HG03378 (cell line): ENCODE data around the gene APOBEC3C.
"Not testable (repeated sequence)": the region's sequence is repeated elsewhere in the genome, so short reads cannot be mapped to it uniquely, and the experiment has no call there.

Experiments
- ATAC-seq: cut with Tn5 transposase; IDR thresholded peaks from one replicate; pipeline ENCODE4 v1.9.1; 2021; ENCODE audit warnings: mild to moderate bottlenecking, moderate library complexity; ENCODE audit not compliant: unreplicated experiment

APOBEC3C gene

DNA sequence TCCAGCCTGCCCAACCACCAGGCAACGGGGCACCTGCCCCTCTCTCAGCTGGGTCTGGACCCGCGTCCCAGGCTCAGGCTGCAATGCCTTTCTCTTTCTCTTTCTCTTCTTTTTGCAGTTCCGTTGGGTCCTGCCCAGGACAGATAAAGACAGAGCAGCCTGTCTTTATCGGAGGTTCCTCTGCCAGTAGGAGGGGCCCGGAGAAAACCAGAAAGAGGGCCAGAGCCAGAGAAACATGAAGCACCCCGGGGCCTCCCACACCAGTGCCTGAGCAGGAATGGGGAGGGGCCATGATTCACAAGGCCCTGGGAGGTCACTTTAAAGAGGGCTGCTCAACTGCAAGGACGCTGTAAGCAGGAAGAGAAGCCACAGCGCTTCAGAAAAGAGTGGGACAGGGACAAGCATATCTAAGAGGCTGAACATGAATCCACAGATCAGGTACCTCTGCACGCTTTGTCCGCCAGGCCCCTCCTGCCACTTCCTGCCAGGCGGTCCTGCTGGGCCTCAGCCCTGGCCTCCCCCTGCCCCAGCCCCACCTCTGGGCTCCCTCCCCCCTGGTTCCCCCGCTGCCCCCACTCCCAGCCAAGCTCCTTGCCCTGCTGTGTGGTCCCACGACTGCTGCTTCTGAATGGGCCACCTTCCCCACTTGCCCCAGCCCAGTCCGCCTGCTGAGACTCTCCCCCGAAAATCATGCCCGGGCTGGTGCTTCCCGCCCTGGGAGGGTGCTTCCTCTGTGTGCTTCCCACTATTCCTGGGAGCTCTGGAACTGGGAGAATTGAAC is at the start of gene APOBEC3C:
Gene APOBEC3C (plus strand): TSS at position 316 of the 781 bp plus-strand sequence. CDS start 106 bp downstream, at position 422.
- no peak for ATAC-seq

GRCh38 chr22:38964306-38964705 is 49.8 kb upstream of the APOBEC3C start:
- no peak for ATAC-seq

DNA sequence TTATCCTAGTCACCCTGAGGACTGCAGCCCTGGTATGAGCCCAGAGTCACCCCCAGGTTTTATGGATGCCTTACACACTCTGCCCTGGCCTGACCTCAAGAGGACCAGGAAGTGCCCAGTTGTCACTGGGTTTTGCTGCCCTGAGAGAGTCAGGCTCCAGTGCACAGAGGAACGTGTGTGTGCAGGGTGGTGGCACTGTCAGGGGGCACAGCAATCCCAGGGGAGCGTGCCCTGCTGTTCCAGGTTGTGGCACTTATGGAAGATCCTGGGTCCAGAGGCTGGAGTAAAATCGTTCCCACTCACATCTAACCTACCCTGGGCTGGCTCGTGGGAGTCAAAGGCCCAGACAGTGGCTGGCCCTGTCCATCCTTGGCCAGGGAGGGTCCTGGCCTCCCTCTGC is 49.1 kb upstream of the APOBEC3C start:
- no peak for ATAC-seq

DNA sequence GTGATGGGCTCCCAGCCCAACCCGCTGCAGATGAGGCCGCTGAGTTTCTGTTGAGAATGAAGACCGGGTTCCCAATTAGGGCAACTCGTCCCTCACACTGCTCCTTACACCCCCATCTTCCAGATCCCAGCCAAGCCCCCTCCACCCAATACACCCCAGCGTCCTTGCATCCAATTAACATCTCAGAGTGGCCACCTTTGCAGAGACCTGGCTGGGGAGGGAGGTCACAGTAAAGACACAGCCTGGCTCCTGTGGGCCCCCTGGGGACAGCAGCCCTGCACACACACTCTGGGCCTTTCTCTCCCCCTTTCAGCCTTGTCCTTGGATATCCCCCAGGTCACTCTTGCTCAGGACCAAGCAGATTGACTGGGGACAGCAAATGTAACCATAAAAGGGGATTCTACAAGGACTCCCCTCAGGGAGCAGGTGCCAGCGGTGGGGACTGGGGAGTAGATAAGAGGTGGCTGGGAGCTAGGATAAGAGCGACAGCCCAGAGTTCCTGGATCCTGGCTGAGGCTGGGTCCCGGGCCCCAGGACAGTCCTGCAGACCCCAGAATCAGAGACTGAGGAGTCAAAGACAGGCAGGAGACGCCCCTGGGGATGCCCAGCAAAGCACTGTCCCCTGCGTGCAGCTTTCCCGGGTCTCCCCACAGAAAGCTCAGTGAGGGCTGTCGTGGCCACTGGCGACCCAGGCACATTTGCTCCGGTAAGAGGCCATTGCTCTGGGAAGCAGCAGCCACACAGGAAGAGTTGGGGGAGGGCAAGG is 48.3 kb upstream of the APOBEC3C start:
- ATAC-seq: no peak

GRCh38 chr22:38966380-38966702 is 47.7 kb upstream of the APOBEC3C start:
- ATAC-seq: no peak

- no peak for ATAC-seq
Observed at GRCh38 chr22:38966942-38967341, 47.1 kb upstream of the APOBEC3C start.

GRCh38 chr22:38967451-38968450 is 46.3 kb upstream of the APOBEC3C start:
- no peak for ATAC-seq

DNA sequence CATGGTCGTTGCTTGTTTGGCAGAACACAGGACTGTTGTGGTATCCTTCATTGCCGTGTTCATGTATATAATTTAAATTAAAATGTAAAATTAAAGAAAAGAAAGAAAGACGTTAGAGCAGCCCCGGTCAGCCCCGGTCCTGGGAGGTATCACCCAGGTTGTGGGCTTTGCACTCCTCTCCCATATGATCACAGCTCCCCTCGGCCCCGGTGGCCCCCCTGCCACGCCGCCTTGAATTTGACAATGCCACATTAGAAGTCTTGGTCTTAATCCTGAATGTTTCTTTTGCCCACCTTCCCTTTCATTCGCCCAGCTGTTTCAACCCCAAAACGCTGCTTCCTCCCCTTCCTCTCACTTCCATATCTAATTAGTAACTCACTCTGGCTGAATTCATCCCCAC is 45.3 kb upstream of the APOBEC3C start:
- ATAC-seq: no peak

DNA sequence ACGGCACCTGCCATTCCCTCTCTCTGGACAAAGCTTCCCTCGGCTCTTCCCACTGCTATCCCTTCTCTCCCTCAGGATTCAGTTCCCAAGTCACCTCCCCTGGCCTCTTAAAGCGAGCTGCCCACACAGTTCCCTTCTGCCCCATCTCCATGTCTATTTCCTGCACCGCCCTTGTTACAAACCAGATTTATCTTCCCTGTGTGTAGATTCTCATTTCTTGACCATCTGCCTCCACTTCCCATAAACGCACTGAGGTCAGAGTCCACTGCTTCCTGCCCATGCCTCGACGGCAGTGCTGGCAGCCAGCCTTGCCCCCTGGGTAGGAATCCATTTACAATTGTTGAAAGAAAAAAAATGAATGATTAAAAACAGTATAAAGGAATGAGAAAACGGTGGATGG is 43.5 kb upstream of the APOBEC3C start:
- no peak for ATAC-seq

GRCh38 chr22:38971202-38971601 is 42.9 kb upstream of the APOBEC3C start:
- no peak for ATAC-seq

GRCh38 chr22:38971791-38972190 is 42.3 kb upstream of the APOBEC3C start:
- ATAC-seq: no peak

DNA sequence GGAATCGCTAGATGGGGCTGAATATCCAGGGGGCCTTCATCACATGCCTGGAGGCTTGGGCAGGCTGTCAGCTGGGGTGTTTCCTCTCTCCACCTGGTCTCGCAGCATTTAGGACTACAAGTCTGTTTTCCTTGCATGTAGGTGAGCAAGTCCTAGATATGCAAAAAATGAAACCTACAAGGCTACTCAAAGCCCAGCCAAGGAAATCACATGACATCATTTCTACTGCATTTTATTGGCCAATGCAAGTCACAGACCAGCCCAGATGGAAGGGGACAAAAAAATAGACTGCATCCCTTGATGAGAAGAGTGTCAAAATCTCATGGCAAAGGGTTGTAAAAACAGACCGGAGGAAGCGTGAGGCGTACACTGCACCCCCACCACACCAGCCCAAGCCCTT is 41.5 kb upstream of the APOBEC3C start:
- ATAC-seq: no peak

DNA sequence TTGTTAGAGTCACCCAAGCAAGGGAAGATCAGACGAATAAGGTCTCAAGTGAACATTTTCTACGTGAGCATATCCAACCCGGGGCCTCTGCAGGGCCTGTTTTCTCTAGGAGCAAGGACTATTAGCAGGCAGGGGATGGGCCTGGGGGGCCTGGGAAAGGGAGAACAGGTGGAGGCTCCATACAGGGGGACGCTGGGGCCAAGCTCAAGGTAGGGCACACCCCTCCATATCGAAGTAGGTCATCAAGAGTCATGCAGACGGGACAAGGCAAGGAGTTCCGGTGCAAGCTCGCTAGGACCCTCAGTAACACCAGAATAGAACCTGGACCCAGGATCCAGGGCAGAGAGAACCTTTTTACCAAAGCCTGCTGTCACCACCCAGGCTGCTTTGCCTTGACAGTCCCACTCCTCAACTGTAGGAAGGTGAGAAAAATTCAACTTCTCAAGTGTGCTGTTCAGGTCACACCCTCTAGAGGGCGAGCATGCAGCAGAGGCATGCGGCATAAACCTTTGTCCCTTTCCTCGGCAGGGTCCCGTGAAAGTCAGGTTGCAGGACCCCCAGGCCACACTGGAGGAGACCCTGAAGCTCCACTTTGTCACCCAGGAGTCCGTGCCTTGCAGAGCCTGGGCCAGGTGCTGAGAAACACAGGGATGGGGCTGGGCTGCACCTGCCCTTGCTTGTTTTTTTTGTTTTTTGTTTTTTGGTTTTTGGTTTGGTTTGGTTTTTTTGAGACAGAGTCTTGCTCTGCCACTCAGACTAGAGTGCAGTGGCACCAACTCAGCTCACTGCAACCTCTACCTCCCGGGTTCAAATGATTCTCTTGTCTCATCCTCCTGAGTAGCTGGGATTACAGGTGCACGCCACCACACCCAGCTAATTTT is 40.5 kb upstream of the APOBEC3C start:
- no peak for ATAC-seq

GRCh38 chr22:38974170-38974825 is 39.8 kb upstream of the APOBEC3C start:
- ATAC-seq: no peak

DNA sequence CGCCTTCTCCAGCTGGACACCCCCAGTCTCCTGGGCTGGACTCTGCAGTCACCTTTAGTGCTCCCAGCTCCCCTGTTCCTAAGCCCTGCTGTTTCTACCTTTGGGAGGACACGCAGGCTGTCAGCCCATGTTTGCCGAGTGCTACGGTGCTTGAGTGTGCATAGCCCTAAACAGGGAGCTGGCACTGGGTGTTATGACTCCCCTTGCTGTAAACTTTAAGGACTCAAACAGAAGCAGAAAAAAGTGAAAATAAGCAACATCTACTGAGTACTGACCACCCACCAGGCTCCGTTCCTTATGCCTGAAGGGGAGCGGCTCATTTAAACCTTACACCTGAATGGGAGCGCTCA is 39.3 kb upstream of the APOBEC3C start:
- no peak for ATAC-seq

- not testable (repeated sequence) for ATAC-seq
Observed at GRCh38 chr22:38977289-38977688, 36.8 kb upstream of the APOBEC3C start.

DNA sequence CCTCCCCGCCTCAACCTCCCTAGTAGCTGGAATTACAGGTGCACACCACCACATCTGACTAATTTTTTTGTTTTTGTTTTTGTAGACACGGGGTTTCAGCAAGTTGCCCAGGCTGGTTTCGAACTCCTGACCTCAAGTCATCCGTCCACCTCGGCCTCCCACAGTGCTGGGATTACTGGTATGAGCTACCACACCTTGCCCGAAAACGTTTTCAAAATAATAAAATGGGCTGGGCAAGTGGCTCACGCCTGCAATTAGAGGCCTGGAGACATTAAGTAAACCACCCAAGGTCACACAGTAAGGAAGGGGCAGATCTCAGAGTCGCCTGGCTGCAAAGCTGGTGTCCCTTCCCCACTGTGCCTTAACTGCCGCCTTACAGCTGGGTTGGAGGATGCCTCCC is 33.5 kb upstream of the APOBEC3C start:
- not testable (repeated sequence) for ATAC-seq

DNA sequence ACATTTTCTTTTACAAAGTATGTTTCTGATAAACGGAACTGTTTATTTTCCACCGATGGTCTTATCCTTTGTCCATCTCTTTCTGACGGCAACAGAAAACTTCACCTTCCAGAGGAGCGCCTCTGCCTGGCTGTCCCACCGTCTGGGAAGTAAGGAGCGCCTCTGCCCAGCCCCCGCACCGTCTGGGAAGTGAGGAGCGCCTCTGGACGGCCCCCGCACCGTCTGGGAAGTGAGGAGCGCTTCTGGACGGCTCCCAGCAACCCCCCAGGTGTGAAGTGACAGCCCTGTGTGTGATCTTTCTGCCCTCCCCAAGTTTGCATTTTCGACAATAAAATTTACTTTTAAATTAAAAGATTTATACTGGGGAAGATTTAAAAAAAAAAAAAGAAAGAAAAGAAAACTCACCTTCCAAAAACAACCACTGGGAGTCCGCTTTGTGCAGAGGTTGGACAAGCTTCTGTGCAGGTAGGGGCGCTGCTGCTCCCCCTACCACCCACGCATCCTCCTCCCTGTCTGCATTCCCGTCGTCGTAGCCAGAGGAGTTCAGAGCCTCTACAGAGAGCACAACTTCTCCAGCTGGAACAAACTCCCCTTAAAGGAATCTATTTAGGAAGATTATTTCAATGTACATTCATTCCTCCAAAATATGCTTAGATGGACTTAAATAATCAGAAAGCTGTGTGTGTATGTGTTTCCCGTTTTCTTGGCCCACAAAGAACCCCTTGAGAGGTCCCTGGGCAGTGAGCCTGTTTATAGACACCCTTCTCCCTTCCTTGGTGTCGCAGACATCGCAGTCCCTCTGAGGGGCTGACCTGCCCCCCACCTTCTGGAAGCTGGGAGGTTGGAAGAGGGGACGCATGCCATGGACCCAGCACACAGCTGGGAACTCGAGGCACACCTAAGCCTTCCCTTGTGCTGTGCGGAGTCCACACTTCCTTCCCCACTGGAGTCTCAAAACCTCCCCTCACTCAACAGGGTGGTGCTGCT is 32.8 kb upstream of the APOBEC3C start:
- no peak for ATAC-seq
